Left lobe of liver (tissue), 2 donors: ENCODE results near the gene FBXL17. TPM values are rescaled to one million over a fixed set of nuclear protein-coding genes. Genes with fewer than 3 reads are reported as not detected.

Experiments
- ATAC-seq: fragments of 200-7000 bp; cut with Tn5 transposase; one replicate; pipeline ENCODE4 v1.9.1; 2020; ENCODE audit warnings: mild to moderate bottlenecking, moderate library complexity
- DNase-seq: peaks from one replicate; pipeline ENCODE4 v3.0.0-alpha.2; 2020; ENCODE audit warnings: low spot score
- total RNA-seq: library from RNA; stranded (reverse); gene quantifications from one replicate; pipeline ENCODE4 v1.2.1, GENCODE V29; 2021
- donor health status: DM: no; HTN: no; CAD: no; lungs with moderate emphysema.
- donor health status: DM: no; HTN: yes; CAD: no.

Gene FBXL17
- total RNA-seq, 1 donor from 2014 or later = 9.6 TPM

DNA sequence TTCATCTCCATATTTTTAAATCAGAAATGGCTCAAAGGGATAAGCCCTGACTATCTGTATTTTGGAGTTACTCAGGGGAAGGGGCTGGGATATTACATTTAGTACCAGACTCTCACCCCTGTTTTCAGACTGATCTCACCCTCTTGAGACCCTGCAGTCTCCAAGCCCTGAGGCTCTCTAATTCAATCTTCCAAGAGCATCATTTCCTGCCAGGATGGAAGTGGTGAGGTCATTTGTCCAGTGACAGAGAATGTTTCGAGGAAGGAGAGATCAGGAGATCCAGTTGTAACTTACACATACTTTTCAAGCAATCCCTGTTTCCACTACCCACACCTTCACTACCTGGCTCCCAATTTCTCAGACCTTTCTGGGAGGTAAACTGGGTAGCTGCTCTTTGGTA lies 415.7 kb downstream of the FBXL17 start:
- DNase-seq (no peak), ATAC-seq (no peak)

DNA sequence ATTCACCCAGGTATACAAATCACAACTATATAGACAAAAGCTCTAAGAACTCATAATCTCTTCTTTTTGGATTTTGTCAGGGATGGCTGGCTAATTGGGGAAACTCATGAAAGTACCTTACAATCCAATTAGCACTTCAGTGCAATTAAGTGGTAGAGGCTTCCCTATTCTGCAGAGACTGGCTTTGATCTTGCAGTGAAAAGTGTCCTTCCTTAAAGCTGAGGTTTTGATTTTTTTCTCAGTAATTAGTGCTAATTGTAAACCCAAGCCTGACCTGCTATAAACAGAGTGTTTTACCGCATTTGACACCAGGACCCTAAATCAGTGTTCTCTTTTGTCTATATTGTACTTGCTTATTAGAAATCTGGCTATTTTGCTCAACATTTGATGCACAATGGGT lies 417.2 kb downstream of the FBXL17 start:
- DNase-seq (no peak), ATAC-seq (no peak)

DNA sequence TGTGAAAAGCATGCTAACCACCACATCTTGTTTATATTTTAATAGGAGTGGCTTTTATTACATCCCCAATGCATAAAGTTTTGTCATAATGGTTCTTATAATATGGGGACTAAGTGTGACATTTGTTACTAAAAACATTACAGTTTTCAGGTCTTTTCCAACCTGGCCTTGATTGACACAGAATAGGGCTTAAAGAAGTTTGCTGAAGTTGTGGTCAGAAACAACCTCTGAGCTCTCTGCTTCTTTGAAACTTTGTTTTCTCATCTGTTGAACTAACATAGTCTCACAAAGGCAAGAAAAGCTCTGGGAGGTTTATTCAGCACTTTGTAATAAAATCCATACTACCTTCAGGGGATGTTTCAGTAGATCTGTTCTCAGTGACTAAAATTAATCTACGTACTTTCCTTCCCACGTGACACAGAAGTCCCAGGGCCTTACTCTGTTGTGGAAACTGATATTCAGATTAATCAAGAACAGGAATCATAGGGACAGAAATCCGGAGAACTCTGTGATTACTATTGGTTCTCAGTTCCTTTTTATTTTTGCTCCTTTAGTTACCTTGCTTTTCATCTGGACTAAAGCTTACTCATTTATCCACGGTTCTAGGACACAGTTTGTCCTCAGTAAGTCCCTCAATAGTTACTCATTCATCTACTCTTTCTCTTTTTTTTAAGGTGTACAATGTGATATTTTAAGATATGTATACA lies 422.2 kb downstream of the FBXL17 start:
- no peak for DNase-seq
- ATAC-seq = no peak

DNA sequence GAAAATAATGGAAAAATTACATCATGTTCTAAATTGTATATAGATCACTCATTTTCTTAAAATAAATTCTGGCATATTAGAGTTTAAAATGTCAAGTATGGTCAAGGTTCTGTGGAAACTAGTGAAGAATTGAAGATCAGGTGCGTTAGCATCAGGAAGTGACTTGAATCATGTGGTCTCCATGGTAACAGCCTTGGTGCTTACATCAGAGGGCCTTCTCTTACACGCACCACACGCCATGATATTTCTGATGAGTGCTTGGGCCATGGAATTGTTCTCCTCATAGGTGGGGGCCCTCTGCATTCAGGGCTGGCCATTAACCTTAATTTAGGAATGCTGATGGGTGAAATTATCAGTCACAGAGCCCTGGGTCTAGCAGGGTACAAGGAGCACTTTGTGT lies 423.0 kb downstream of the FBXL17 start:
- ATAC-seq (no peak), DNase-seq (no peak)

- DNase-seq = no peak
Measured at GRCh38 chr5:107958432-107958831, 423.5 kb downstream of the FBXL17 start.

DNA sequence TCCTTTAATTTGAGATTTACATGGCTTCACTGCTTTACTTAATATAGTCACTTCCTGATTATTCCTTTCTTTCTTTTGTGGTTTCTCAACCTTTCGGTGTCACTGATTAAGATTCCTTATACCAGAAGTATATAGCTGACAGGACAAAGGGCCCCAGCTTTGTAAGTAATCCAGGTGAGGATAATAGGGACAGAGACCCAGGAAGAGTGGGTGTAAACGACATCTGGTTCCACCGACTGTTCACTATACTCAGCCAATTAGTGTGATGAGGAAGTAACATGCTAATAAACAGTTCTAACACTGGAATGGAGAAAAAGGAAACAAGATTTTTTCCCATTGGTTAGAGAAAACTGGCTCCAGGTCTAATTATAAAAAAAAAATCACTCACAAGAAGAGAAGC lies 424.8 kb downstream of the FBXL17 start:
- DNase-seq (no peak), ATAC-seq (no peak)

More at GRCh38 chr5:107958432-107958831, 423.5 kb downstream of the FBXL17 start:
- no peak for ATAC-seq

GRCh38 chr5:107955321-107955720 lies 426.6 kb downstream of the FBXL17 start:
- DNase-seq (no peak), ATAC-seq (no peak)

GRCh38 chr5:107954254-107954653 lies 427.6 kb downstream of the FBXL17 start:
- no peak for ATAC-seq
- DNase-seq = no peak

- DNase-seq (no peak), ATAC-seq (no peak)
Measured at GRCh38 chr5:107952450-107952849, 429.4 kb downstream of the FBXL17 start.

- ATAC-seq (no peak), DNase-seq (no peak)
Measured at GRCh38 chr5:107951309-107951708, 430.6 kb downstream of the FBXL17 start.

GRCh38 chr5:107950776-107951175 lies 431.1 kb downstream of the FBXL17 start:
- DNase-seq (no peak), ATAC-seq (no peak)

DNA sequence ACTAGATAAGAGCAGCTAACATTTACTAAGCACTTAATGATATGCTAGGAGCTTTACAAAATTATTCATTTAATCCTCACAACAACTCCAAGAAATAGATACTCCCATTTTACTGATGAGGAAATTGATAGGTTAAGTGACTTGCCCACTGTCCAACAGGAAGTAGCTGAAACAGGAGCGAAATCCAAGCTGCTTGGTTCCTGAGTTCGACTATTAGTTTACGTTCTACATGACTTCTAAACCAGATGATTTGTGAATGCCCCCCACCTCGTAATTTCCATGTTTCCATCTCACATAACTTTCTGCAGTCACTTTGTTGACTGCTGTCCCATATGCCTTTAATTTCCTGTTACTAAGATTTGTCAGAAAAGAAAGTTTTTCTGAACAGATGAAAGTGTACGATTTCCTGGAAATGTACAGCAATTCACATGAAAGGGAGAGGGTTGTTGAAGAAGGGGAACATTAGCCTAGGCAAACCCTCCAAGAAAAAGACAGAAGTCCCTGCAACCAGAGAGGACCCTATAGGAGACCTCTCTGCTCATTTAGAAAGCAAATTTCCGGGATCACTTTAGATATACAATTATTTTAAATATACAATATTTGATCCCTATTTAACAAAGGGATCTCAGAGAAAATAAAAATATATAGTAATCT lies 432.1 kb downstream of the FBXL17 start:
- no peak for DNase-seq
- no peak for ATAC-seq

GRCh38 chr5:107948377-107948776 lies 433.5 kb downstream of the FBXL17 start:
- ATAC-seq (no peak), DNase-seq (no peak)

GRCh38 chr5:107945061-107945460 lies 436.8 kb downstream of the FBXL17 start:
- ATAC-seq (no peak), DNase-seq (no peak)

DNA sequence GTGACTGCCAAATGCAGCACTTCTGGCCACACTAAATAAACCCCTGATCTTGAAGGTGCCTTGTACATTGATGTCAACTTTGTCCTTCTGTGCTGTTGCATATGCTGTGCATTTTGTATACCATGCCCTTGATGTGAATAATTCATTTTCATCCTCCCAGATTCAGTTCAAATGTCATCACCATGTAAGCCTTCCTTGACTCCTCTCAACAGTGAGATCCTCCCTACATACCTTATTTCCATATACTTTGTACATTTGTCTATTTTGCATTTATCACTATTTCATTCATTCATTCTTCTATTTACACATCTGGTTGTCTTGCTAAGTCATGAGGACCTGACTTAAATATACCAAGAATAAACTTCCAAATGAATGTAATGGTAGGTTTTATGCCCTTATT lies 438.0 kb downstream of the FBXL17 start:
- ATAC-seq (no peak), DNase-seq (no peak)

GRCh38 chr5:107941036-107941435 lies 440.9 kb downstream of the FBXL17 start:
- ATAC-seq (no peak), DNase-seq (no peak)

GRCh38 chr5:107937651-107938355 lies 444.1 kb downstream of the FBXL17 start:
- DNase-seq = no peak

DNA sequence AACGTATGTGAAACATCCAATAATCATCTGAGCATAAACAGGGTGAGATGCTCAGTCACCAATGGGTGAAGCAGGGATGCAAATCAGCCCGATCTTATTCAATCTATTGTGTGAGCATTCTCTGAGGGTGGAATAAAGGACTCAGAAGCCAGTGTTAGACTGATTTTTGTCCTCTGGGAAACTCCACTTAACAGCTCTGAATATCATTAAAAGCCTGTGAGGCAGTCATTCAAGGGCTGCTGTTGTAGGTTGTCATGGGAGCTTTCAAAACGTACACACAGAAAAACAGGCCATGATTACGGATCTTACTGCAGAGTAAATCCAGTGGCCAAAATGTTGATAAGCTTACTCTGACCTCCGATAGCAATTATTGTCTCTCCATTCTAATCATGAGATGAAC lies 444.7 kb downstream of the FBXL17 start:
- no peak for ATAC-seq

More at GRCh38 chr5:107937651-107938355, 444.1 kb downstream of the FBXL17 start:
- ATAC-seq = no peak

GRCh38 chr5:107936515-107936914 lies 445.4 kb downstream of the FBXL17 start:
- ATAC-seq (no peak), DNase-seq (no peak)

More for the DNA sequence above, 444.7 kb downstream of the FBXL17 start:
- DNase-seq = no peak

- no peak for ATAC-seq
Measured at GRCh38 chr5:107935645-107936044, 446.3 kb downstream of the FBXL17 start.

GRCh38 chr5:107933326-107933725 lies 448.6 kb downstream of the FBXL17 start:
- DNase-seq (no peak), ATAC-seq (no peak)

More at GRCh38 chr5:107935645-107936044, 446.3 kb downstream of the FBXL17 start:
- no peak for DNase-seq

GRCh38 chr5:107930891-107931290 lies 451.0 kb downstream of the FBXL17 start:
- ATAC-seq (no peak), DNase-seq (no peak)
